ENCODE data around the gene SKP2. TPM values are rescaled to one million over a fixed set of nuclear protein-coding genes. Genes with fewer than 3 reads are reported as not detected.

The SKP2 gene
- total RNA-seq, 2 experiments from 2014 or later: 48.0 to 56.8 TPM

DNA sequence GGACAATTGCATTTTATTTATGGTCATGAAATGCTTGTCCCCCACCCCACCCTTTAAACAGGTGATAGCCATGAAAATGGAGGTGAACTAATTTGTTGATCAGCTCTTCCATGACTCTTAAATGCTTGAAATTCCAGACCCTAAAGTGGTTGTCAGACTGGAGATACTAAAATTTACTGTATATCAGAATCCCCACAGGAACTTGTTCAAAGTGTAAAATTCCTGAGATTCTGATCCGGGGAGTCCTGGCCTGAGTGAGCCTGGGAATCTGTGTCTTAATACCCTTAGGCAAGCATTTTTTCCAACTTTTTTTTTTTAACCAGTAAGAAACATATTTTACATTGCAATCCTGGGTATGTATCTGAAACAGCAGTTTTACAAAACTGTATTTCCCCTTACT is 4.7 kb downstream of the SKP2 start:
- peaks cover 35% of the 10 kb centered on the region for H3K4me1 Mint-ChIP-seq
- CTCF ChIA-PET: interaction anchor here (1.1 to 2.2 kb wide), 3 partner anchors 10 to 11 kb away, joined by 3 to 4 read pairs (median 4); no protein-coding TSS in a partner anchor
- H3K27me3 Mint-ChIP-seq: no peaks in the 10 kb centered on the region
- H3K4me3 Mint-ChIP-seq: no peak overlapping the region
- POLR2A ChIA-PET: no interaction called here
- H3K9me3 Mint-ChIP-seq (ENCODE audit: low read depth): no peaks in the 10 kb centered on the region
- peaks cover 62% of the 10 kb centered on the region for H3K36me3 Mint-ChIP-seq (ENCODE audit: low read depth)
- intact Hi-C loops (cut with DNase I, micrococcal nuclease): no loop called here
- ATAC-seq: no peak
- H3K27ac Mint-ChIP-seq: no peak overlapping the region
- no peak for DNase-seq

DNA sequence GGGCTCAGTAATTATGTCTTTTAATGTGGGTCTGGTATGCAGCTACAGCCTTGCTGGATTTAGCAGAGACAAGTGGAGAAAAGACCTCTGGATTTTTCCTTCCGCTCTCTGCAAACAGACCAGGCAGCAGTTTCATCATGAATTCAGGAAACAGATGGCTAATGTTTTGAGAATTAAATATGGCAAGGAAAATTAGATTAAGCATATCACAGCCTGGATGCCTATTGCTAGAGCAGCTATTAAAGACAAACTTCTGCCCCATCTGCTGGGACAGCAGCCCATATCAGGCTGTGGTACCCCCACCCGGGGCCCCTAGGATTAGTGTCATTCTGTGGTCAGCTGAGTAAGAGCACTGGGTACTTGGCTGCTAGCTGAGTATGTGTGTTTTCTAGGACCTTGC is 6.2 kb downstream of the SKP2 start:
- intact Hi-C loops (cut with DNase I, micrococcal nuclease): no loop called here

DNA sequence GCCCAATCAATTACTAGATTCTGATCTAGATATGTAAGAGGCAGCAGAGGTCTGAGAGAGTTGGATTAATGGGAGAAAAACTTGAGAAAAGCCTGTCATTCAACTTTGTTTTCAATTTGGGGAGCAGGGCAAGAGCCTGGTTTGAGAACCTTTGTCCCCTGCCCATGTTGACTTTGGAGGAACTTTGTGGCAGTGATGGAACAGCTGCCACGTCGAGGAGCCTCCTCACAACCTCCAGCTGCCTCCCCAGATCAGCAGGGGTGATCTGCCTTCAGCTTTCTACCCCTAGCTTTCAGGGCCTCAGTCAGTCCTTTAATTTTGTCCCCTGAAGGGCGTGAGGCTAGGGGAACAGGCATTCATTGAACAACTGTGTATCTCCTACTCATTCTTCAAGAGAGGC is 8.7 kb downstream of the SKP2 start:
- no peaks in the 10 kb centered on the region for H3K9me3 Mint-ChIP-seq (ENCODE audit: low read depth)

More for the DNA sequence above, 6.2 kb downstream of the SKP2 start:
- no peak for ATAC-seq
- Mint-ChIP-seq H3K27me3 (no peaks in the 10 kb centered on the region), H3K9me3 (ENCODE audit: low read depth) (no peaks in the 10 kb centered on the region), H3K27ac (no peak overlapping the region), H3K4me1 (peaks cover 36% of the 10 kb centered on the region), H3K4me3 (no peak overlapping the region), H3K36me3 (ENCODE audit: low read depth) (peaks cover 71% of the 10 kb centered on the region)
- POLR2A ChIA-PET: no interaction called here
- DNase-seq: no peak
- CTCF ChIA-PET: interaction anchor here (2.2 kb wide), 1 partner anchor 13 kb away, joined by 4 read pairs; no protein-coding TSS in a partner anchor

DNA sequence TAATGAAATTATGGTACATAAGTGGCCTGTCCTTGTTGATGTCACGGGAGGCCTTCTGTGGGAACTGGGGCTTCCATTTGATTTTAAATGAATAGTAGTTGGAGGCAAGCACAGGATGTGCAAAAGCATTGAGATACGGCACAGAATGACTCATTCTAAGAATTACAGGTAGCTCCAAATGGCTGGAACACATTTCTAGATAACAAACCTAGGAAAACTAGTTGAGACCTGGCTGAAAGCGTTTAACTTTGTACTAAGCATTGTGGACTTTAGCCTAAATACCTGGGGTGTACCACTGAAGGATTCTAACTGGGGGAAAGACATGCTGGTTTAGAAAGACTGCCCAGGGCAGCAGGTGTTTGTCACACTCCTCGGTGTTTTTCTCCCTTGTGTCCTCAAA is 9.4 kb downstream of the SKP2 start:
- Mint-ChIP-seq H3K4me3 (no peak overlapping the region), H3K27ac (peak overlapping the region; percentile 1), H3K27me3 (no peaks in the 10 kb centered on the region), H3K9me3 (ENCODE audit: low read depth) (no peaks in the 10 kb centered on the region), H3K36me3 (ENCODE audit: low read depth) (peaks cover 59% of the 10 kb centered on the region), H3K4me1 (peaks cover 13% of the 10 kb centered on the region)
- CTCF ChIA-PET: no interaction called here
- DNase-seq: no peak
- intact Hi-C loops (cut with DNase I, micrococcal nuclease): no loop called here
- no peak for ATAC-seq
- POLR2A ChIA-PET: no interaction called here

More for the DNA sequence above, 8.7 kb downstream of the SKP2 start:
- no peaks in the 10 kb centered on the region for H3K27me3 Mint-ChIP-seq
- intact Hi-C loops (cut with DNase I, micrococcal nuclease): no loop called here
- CTCF ChIA-PET: no interaction called here
- H3K4me1 Mint-ChIP-seq: peaks cover 18% of the 10 kb centered on the region
- peaks cover 65% of the 10 kb centered on the region for H3K36me3 Mint-ChIP-seq (ENCODE audit: low read depth)
- POLR2A ChIA-PET: no interaction called here
- H3K27ac Mint-ChIP-seq: no peak overlapping the region
- no peak for DNase-seq
- no peak overlapping the region for H3K4me3 Mint-ChIP-seq
- ATAC-seq: no peak

DNA sequence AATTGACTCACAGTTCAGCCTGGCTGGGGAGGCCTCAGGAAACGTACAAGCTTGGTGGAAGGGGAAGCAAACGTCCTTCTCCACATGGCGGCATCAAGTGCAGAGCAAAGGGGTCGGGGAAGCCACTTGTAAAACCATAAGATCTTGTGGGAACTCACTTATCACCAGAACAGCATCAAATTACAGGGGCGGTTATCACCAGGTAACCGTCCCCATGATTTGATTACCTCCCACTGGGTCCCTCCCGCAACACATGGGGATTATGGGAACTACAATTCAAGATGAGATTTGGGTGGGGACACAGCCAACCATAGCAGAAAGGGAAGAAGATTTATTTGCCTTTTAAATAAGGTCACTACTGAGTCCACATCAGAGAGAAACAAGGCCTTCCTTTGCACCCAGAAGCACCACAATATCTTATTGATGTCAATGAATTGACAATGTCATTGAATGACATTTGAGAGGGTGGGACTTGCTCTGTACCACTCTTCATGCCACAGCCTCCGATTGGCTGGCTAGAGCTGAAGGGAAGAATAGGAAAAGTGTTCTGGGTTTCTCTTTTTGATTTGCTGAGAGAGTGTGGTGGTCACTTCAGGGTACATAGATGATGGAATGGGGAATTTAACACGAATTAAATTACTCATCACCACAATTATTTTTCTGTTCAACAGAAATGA is 11.0 kb downstream of the SKP2 start:
- no peak overlapping the region for H3K27ac Mint-ChIP-seq
- H3K9me3 Mint-ChIP-seq (ENCODE audit: low read depth): no peaks in the 10 kb centered on the region
- peaks cover 61% of the 10 kb centered on the region for H3K36me3 Mint-ChIP-seq (ENCODE audit: low read depth)
- no peaks in the 10 kb centered on the region for H3K27me3 Mint-ChIP-seq
- POLR2A ChIA-PET: no interaction called here
- intact Hi-C loops (cut with DNase I, micrococcal nuclease): no loop called here
- H3K4me3 Mint-ChIP-seq: no peak overlapping the region
- DNase-seq (no peak), ATAC-seq (no peak)
- CTCF ChIA-PET: no interaction called here
- peaks cover 19% of the 10 kb centered on the region for H3K4me1 Mint-ChIP-seq

DNA sequence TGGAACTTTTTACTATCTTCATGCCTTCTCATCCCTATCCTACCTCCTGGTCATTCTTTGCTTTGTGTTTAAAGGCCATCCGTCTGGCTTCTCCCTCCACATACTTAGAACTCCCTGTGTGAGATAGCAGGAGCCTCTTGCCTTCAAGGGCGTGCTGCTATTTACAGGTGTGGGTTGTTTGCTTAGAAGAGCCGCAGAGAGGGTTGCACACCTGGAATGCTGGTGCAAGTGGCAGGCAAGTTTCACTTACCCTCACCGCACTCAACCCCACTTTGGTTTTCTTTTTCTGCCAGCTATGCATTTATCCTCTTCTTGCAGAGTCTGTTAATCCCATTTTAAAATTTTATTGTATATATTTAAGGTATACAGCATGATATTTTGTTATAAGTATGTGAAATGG is 12.6 kb downstream of the SKP2 start:
- ATAC-seq (no peak), DNase-seq (no peak)
- no peaks in the 10 kb centered on the region for H3K27me3 Mint-ChIP-seq
- peaks cover 23% of the 10 kb centered on the region for H3K4me1 Mint-ChIP-seq
- no peak overlapping the region for H3K4me3 Mint-ChIP-seq
- no peak overlapping the region for H3K27ac Mint-ChIP-seq
- POLR2A ChIA-PET: no interaction called here
- intact Hi-C loops (cut with DNase I, micrococcal nuclease): no loop called here
- H3K9me3 Mint-ChIP-seq (ENCODE audit: low read depth): no peaks in the 10 kb centered on the region
- H3K36me3 Mint-ChIP-seq (ENCODE audit: low read depth): peaks cover 64% of the 10 kb centered on the region
- CTCF ChIA-PET: interaction anchor here (0.9 kb wide), 1 partner anchor 14 kb away, joined by 3 read pairs; no protein-coding TSS in a partner anchor

DNA sequence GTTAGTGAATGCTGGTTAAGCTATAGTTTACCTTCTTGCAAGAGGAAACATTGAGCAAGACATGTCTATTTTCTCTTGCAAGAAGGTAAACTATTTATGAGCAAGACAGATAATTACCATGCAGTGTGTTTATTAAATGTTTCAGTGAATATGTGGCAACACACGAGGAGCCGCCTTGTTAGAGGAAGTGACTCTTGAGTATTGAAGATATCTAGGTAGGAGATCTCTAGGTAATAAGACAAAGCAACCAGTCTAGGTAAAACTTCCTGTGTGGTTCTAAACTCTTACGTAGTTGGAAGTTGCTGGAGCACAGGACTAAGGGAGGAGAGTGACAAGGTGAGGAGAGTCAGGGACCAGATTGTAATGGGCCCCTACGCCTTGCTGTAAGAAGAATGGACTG is 16.8 kb downstream of the SKP2 start:
- ChIA-PET CTCF (interaction anchor here (0.6 to 1.8 kb wide), 4 partner anchors 13 to 136 kb away, joined by 3 to 5 read pairs (median 4); partner anchors contain the start of gene NADK2), POLR2A (interaction anchor here (0.6 kb wide), 1 partner anchor 61 kb away, joined by 3 read pairs; no protein-coding TSS in a partner anchor)
- no peaks in the 10 kb centered on the region for H3K27me3 Mint-ChIP-seq
- ATAC-seq (no peak), DNase-seq (no peak)
- H3K36me3 Mint-ChIP-seq (ENCODE audit: low read depth): peaks cover 47% of the 10 kb centered on the region
- no peaks in the 10 kb centered on the region for H3K9me3 Mint-ChIP-seq (ENCODE audit: low read depth)
- peaks cover 14% of the 10 kb centered on the region for H3K4me1 Mint-ChIP-seq
- H3K27ac Mint-ChIP-seq: no peak overlapping the region
- intact Hi-C loops (cut with DNase I, micrococcal nuclease): no loop called here
- H3K4me3 Mint-ChIP-seq: no peak overlapping the region

DNA sequence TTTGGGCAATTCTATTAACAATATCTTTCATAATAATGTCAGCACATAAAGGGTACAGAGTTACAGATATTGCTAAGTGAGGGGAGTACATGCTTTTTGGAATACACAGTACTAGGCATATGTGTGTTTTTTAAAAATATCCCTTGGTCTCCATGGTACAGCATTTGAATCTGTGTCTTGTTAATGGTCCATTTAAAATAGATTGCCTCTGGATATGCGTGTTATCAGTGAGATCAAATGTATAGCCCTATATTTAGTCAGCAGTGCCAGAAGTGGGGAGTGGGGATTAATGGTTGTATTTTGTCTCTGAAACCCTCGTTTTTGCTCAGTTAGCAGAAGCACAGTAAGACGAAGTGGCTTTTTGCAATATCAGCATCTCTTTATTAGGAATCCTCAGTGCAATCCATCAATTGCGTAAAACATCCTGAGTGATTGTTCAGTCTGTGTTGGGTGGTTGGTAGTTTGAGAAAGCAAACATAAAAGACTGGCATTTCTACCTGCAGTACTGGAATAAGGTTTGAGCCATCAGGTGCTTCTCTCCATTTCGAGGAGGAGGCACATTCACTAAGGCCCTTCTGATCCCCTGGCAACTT is 19.0 kb downstream of the SKP2 start:
- ChIA-PET CTCF (interaction anchor here (1.8 kb wide), 1 partner anchor 71 kb away, joined by 5 read pairs; the partner anchor contains the start of gene NADK2), POLR2A (interaction anchor here (0.6 kb wide), 2 partner anchors 18 to 20 kb away, joined by 4 read pairs; no protein-coding TSS in a partner anchor)
- H3K36me3 Mint-ChIP-seq (ENCODE audit: low read depth): peaks cover 53% of the 10 kb centered on the region
- DNase-seq (no peak), ATAC-seq (no peak)
- no peaks in the 10 kb centered on the region for H3K9me3 Mint-ChIP-seq (ENCODE audit: low read depth)
- H3K27ac Mint-ChIP-seq: no peak overlapping the region
- no peak overlapping the region for H3K4me3 Mint-ChIP-seq
- H3K4me1 Mint-ChIP-seq: peaks cover 14% of the 10 kb centered on the region
- intact Hi-C loops (cut with DNase I, micrococcal nuclease): no loop called here
- no peaks in the 10 kb centered on the region for H3K27me3 Mint-ChIP-seq

DNA sequence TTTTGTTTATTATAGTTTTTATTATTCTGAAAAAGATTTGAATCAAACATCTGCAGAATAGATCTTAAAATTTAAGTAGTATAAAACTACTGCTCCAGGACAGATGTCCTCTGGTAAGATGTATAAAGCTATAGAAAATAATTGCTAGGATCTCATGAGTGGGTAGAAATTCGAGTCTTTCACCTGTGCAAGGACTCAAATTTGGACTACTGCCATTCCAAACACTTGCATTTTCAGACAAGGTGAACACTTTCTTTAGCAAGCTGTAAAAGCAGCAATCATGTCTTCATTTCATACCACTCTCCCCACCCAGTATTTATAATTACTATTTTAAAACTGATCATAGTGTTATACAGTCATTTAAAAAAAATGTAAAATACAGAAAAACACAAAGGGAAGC is 20.7 kb downstream of the SKP2 start:
- ATAC-seq: no peak
- intact Hi-C loops (cut with DNase I, micrococcal nuclease): no loop called here
- Mint-ChIP-seq H3K27ac (no peak overlapping the region), H3K36me3 (ENCODE audit: low read depth) (peaks cover 53% of the 10 kb centered on the region), H3K4me3 (no peak overlapping the region), H3K4me1 (peaks cover 13% of the 10 kb centered on the region), H3K27me3 (no peaks in the 10 kb centered on the region), H3K9me3 (ENCODE audit: low read depth) (no peaks in the 10 kb centered on the region)
- ChIA-PET POLR2A (no interaction called here), CTCF (interaction anchor here (1.3 kb wide), 1 partner anchor 69 kb away, joined by 3 read pairs; the partner anchor contains the start of gene NADK2)
- no peak for DNase-seq

DNA sequence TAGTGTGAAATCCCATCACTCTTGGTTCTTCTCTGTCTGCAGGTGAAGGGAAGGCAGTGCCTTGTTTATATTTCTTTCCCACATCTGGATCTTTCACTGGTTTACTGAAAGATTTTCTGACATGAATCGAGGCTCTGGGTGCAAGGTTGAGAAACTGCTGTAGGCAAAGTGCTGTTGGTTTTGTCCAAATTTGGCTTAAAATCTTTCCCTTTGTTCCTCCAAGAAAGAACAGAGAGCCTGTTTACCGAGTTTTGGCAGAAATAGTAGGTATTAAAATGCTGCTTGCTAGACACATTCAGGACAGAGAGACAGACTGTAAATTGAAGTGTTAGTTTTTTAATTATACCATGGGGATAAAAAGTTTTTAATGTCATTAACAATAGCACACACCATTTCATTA is 21.5 kb downstream of the SKP2 start:
- Mint-ChIP-seq H3K4me3 (no peak overlapping the region), H3K36me3 (ENCODE audit: low read depth) (peaks cover 51% of the 10 kb centered on the region), H3K4me1 (peaks cover 6% of the 10 kb centered on the region), H3K9me3 (ENCODE audit: low read depth) (no peaks in the 10 kb centered on the region), H3K27ac (no peak overlapping the region), H3K27me3 (no peaks in the 10 kb centered on the region)
- intact Hi-C loops (cut with DNase I, micrococcal nuclease): no loop called here
- DNase-seq: no peak
- ATAC-seq: no peak
- CTCF ChIA-PET: interaction anchor here (1.0 kb wide), 1 partner anchor 13 kb away, joined by 4 read pairs; no protein-coding TSS in a partner anchor
- POLR2A ChIA-PET: no interaction called here

DNA sequence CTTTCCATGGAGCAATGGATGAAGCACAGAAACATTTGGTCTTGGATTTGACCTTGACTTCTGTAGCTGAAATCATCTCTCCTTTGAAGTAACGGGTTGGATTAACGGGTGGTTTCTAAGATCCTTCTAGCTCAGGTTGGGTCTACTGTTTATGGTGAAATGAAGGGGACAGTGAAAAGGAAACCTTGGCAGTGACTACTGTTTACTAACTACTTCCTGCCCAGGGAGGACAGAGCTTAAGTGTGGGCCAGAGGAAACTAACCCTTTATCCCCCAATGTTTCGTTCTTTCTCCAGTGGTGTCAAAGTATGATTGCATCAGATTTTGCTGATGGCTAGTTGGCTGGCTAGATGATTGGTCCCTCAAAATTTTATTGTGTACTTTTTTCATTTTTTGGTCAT is 22.2 kb downstream of the SKP2 start:
- POLR2A ChIA-PET: no interaction called here
- CTCF ChIA-PET: interaction anchor here (1.0 kb wide), 1 partner anchor 12 kb away, joined by 4 read pairs; no protein-coding TSS in a partner anchor
- H3K4me3 Mint-ChIP-seq: no peak overlapping the region
- no peak overlapping the region for H3K27ac Mint-ChIP-seq
- H3K27me3 Mint-ChIP-seq: no peaks in the 10 kb centered on the region
- H3K4me1 Mint-ChIP-seq: peaks cover 2% of the 10 kb centered on the region
- H3K36me3 Mint-ChIP-seq (ENCODE audit: low read depth): peaks cover 53% of the 10 kb centered on the region
- DNase-seq (no peak), ATAC-seq (no peak)
- intact Hi-C loops (cut with DNase I, micrococcal nuclease): no loop called here
- H3K9me3 Mint-ChIP-seq (ENCODE audit: low read depth): no peaks in the 10 kb centered on the region

DNA sequence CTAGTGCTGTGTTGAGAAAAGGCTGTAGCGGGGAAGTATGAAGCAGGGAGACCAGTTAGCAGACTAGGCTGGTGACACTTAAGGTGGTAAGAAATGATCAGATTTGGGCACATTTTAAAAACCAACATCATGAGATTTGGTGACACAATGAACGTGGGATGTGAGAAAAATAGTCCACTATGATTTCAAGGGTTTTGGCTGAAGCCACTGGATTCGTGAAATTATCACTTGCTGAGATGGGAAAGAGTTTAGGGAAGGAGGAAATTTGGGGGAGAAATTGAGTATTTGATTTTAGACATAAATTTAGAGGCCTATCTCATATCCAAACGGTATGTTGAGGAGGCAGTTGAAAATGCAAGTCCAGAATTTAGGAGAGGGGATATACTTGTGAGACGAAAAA is 23.1 kb downstream of the SKP2 start:
- POLR2A ChIA-PET: no interaction called here
- no peaks in the 10 kb centered on the region for H3K9me3 Mint-ChIP-seq (ENCODE audit: low read depth)

More for the DNA sequence above, 23.1 kb downstream of the SKP2 start:
- intact Hi-C loops (cut with DNase I, micrococcal nuclease): no loop called here
- Mint-ChIP-seq H3K4me3 (no peak overlapping the region), H3K27ac (no peak overlapping the region), H3K27me3 (no peaks in the 10 kb centered on the region), H3K4me1 (peaks cover 2% of the 10 kb centered on the region), H3K36me3 (ENCODE audit: low read depth) (peaks cover 54% of the 10 kb centered on the region)
- no peak for DNase-seq
- CTCF ChIA-PET: no interaction called here
- no peak for ATAC-seq

All from activated CD4-positive, alpha-beta T cell treated with anti-CD3 and anti-CD28 coated beads for 36 hours (primary cell).